HUES6 (cell line): ENCODE results near the gene MXRA7.
"Not testable (repeated sequence)": the region's sequence is repeated elsewhere in the genome, so short reads cannot be mapped to it uniquely, and the experiment has no call there.

Experiments used
- H3K27ac ChIP-seq: 2 replicates; pipeline ENCODE4 v1.7.0; 2013; ENCODE audit warnings: low read depth, mild to moderate bottlenecking, low read length, inconsistent platforms
- H3K27me3 ChIP-seq: 2 replicates; pipeline ENCODE4 v1.6.1; 2013; ENCODE audit warnings: low read length; ENCODE audit not compliant: control insufficient read depth, insufficient read depth
- H3K36me3 ChIP-seq: 2 replicates; pipeline ENCODE4 v1.6.1; 2013; ENCODE audit warnings: low read length; ENCODE audit not compliant: control insufficient read depth, insufficient read depth
- H3K4me1 ChIP-seq: 2 replicates; pipeline ENCODE4 v1.6.1; 2013; ENCODE audit warnings: low read length; ENCODE audit not compliant: control insufficient read depth, insufficient read depth
- H3K4me3 ChIP-seq: 2 replicates; pipeline ENCODE4 v1.5.1; 2013; ENCODE audit warnings: low read depth, low read length
- H3K9ac ChIP-seq: one replicate; pipeline ENCODE4 v1.6.1; 2013; ENCODE audit warnings: mild to moderate bottlenecking, low read length
- H3K9me3 ChIP-seq: 2 replicates; pipeline ENCODE4 v1.6.1; 2013; ENCODE audit warnings: low read depth, low read length; ENCODE audit not compliant: control insufficient read depth, insufficient read depth

Gene MXRA7

GRCh38 chr17:76713765-76714164 lies 3.0 kb upstream of the MXRA7 start:
- Histone ChIP-seq H3K4me3 (no peak overlapping the region), H3K27me3 (peaks cover 16% of the 10 kb centered on the region), H3K36me3 (peaks cover 38% of the 10 kb centered on the region), H3K9me3 (no peaks in the 10 kb centered on the region), H3K27ac (no peak overlapping the region), H3K4me1 (peaks cover 20% of the 10 kb centered on the region), H3K9ac (no peak overlapping the region)

GRCh38 chr17:76712321-76712720 lies 1.6 kb upstream of the MXRA7 start:
- Histone ChIP-seq H3K4me1 (peaks cover 33% of the 10 kb centered on the region), H3K27me3 (peaks cover 23% of the 10 kb centered on the region), H3K36me3 (peaks cover 26% of the 10 kb centered on the region)
- not testable (repeated sequence) for H3K4me3 ChIP-seq, H3K9ac ChIP-seq, H3K9me3 ChIP-seq, H3K27ac ChIP-seq

DNA sequence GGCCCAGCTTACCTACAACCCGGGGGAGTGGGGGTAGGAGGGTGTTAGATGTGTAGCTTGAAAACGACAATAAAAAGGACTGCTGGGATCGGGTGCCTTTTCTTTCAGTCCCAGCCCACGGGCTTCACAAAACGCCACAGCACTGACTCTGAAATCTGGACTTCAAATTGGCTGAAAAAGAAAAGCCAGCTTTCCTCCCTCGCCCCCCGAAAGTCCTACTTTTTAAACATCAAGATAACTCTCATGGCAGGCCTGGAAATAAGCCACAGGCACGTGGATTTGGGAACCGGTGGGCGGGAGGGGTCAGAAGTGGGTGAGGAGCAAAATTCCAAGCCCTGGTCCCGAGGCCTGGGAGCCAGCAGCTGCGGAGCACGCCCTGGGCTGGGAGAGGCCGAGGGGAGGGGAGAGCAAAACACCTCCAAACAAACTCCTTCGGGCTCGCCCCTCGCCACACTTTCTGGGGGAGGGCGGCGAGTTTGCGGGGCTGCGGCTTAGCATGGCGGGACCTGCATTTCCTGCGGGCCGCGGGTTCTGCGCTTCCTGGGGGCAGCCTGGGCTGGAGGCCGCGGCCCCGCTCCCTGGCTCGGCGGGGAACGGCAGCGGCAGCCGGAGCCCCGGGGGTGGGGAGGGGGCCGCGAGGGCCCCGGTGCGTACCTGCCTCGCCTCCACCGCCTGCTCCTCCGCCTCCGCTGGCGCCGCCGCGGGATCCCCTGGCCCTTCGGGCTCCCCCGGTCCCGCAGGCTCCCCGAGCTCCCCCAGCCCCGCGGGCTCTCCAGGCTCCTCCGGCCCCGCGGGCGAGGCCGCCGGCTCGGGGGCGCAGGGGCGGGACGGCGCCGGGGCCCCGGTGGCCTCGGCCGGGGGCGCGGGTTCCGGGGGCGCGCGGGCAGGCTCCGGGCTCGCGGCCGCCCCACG lies 558 bp downstream of the MXRA7 start:
- H3K9ac ChIP-seq = peak overlapping the region; percentile 75
- H3K4me3 ChIP-seq = peak overlapping the region; percentile 68
- peaks cover 33% of the 10 kb centered on the region for H3K4me1 ChIP-seq
- H3K27ac ChIP-seq, H3K9me3 ChIP-seq, H3K36me3 ChIP-seq: not testable (repeated sequence)
- H3K27me3 ChIP-seq = peaks cover 23% of the 10 kb centered on the region

- no peaks in the 10 kb centered on the region for H3K9me3 ChIP-seq
- H3K27ac ChIP-seq = no peak overlapping the region
- peak overlapping the region; percentile 68 for H3K4me3 ChIP-seq
- H3K4me1 ChIP-seq = peaks cover 33% of the 10 kb centered on the region
- peaks cover 5% of the 10 kb centered on the region for H3K36me3 ChIP-seq
- H3K27me3 ChIP-seq = peaks cover 23% of the 10 kb centered on the region
- H3K9ac ChIP-seq = peak overlapping the region; percentile 75
These were observed 1.5 kb downstream of the MXRA7 start for GRCh38 chr17:76709077-76709950.

DNA sequence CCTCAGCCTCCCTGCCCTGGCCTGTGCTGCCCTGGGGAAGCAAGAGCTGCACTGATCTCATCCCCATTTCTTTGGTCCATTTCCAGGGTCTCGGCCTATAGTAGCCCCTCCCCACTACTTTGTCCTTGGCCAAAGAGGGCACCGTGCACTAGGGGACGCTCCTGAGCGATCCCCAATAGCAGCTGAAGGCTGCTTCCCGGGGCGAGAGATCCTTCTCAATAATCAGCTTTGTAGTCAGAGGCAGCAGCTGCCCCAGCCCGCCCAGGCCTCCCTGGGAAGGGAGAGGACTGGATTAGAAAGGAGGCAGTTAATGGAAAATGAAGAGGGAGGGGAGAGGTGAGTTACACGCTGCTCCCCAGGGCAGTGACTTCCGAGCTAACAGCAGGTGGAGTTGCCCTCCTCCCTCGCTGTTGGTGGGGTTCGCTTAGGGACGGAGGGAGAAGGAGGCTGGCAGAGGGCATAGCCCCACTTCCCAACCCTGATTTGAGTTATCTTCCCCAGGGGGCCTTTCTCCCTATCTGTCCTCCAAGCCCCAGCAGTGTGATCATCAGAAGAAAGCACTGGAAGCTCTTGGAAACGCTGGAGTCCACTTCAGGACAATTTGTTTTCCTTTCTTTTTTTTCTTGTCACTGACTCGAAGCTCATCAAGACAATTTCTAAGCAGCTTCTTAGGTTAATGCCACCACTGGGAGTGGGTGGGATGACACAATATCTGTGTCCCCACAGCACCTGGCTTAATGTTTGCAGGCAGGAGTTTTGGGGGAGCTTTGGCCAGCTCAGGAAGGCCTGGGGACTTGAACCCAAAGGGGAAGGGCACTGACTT lies 2.6 kb downstream of the MXRA7 start:
- H3K9me3 ChIP-seq = no peaks in the 10 kb centered on the region
- H3K36me3 ChIP-seq = no peaks in the 10 kb centered on the region
- peaks cover 33% of the 10 kb centered on the region for H3K4me1 ChIP-seq
- H3K4me3 ChIP-seq = peak overlapping the region; percentile 68
- H3K27ac ChIP-seq = no peak overlapping the region
- peaks cover 23% of the 10 kb centered on the region for H3K27me3 ChIP-seq
- H3K9ac ChIP-seq = peak overlapping the region; percentile 31

- no peak overlapping the region for H3K4me3 ChIP-seq
- H3K9me3 ChIP-seq = no peaks in the 10 kb centered on the region
These were observed 3.9 kb downstream of the MXRA7 start for GRCh38 chr17:76706817-76707216.

DNA sequence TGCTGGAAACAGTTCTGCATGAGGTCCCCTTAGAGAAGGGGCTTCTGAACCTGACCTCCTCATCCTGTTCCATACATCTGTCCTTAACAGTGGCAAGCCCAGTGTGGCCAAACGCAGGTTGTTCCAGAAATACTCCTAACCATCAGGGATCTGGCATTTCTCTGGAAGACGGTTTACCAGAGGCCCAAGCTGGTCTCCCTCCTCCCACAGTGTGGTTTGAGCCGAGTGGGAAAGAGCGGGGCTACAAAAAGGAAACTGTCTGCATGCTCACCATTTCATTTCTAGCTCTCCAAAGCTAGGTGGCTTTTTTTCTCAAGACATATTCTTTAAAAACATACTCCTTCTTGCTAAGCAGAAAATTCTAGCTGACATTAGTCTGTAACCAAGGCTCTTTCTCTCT lies 6.0 kb downstream of the MXRA7 start:
- Histone ChIP-seq H3K27me3 (peaks cover 17% of the 10 kb centered on the region), H3K9ac (no peak overlapping the region), H3K4me1 (peaks cover 45% of the 10 kb centered on the region), H3K9me3 (no peaks in the 10 kb centered on the region), H3K36me3 (no peaks in the 10 kb centered on the region), H3K4me3 (no peak overlapping the region), H3K27ac (no peak overlapping the region)

More at GRCh38 chr17:76706817-76707216, 3.9 kb downstream of the MXRA7 start:
- H3K9ac ChIP-seq = no peak overlapping the region
- H3K27ac ChIP-seq = no peak overlapping the region
- peaks cover 35% of the 10 kb centered on the region for H3K4me1 ChIP-seq
- H3K27me3 ChIP-seq = peaks cover 23% of the 10 kb centered on the region
- H3K36me3 ChIP-seq = no peaks in the 10 kb centered on the region

DNA sequence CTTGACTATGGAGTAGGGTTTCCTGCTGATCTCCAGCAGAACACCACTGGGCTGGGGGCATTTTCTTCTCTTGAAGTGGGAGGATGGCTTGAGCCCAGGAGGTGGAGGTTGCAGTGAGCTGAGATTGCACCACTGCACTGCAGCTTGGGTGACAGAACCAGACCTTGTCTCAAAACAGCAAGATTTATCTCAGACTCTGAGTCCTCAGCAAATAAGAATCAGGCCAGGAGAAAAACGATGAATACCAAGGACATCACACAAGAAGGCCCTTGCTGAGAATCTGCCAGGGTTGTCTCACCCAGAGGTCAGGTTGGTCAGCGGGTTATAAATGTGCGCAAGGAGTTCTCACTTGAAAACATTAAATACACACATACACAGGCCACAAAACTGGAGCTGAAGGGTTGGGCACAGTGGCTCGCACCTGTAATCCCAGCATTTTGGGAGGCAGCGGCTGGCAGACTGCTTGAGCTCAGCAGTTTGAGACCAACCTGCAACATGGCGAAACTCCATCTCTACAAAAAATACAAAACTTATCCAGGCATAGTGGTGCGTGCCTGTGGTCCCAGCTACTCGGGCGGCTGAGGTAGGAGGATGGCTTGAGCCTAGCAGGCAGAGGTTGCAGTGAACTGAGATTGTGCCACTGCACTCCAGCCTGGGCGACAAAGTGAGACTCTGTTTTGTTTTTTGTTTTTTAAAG lies 7.7 kb downstream of the MXRA7 start:
- Histone ChIP-seq H3K27me3 (no peaks in the 10 kb centered on the region), H3K4me3 (no peak overlapping the region), H3K27ac (no peak overlapping the region), H3K36me3 (no peaks in the 10 kb centered on the region), H3K9ac (no peak overlapping the region), H3K4me1 (peaks cover 31% of the 10 kb centered on the region), H3K9me3 (no peaks in the 10 kb centered on the region)

- H3K27me3 ChIP-seq = no peaks in the 10 kb centered on the region
- no peaks in the 10 kb centered on the region for H3K9me3 ChIP-seq
- H3K4me3 ChIP-seq = no peak overlapping the region
- peaks cover 35% of the 10 kb centered on the region for H3K4me1 ChIP-seq
- H3K27ac ChIP-seq = no peak overlapping the region
- no peaks in the 10 kb centered on the region for H3K36me3 ChIP-seq
- H3K9ac ChIP-seq = no peak overlapping the region
These were observed 8.7 kb downstream of the MXRA7 start for GRCh38 chr17:76702076-76702475.

DNA sequence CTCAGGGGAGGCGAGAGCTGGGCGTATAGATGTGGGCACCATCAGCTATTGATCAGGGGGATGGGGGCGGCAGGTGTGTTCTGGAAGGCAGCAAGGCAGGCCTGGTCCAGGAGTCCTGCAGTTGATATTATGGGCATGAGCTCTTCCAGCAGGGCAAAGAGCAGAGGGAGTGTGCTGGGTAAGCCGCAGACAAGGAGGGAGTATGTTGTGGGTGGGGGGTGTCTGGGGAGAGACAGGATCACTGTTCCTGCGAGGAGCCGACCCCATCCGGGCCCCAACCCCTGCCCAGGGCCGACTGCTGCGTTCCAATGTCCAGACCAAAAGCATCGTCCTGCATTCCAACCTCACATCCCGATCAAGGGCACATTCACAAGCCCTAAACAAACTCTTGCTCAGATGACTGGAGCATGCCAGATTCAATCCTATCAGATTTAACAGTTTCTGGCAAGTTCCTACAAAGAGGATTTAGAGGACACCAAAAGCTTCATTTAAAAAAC lies 9.2 kb downstream of the MXRA7 start:
- H3K9me3 ChIP-seq = no peaks in the 10 kb centered on the region
- H3K4me3 ChIP-seq = peak overlapping the region; percentile 15; the same call in 1 of the 2 replicates
- H3K4me1 ChIP-seq = peaks cover 40% of the 10 kb centered on the region
- H3K9ac ChIP-seq = no peak overlapping the region
- H3K27me3 ChIP-seq = no peaks in the 10 kb centered on the region
- H3K36me3 ChIP-seq = no peaks in the 10 kb centered on the region
- H3K27ac ChIP-seq = no peak overlapping the region
